SK-N-SH treated with all-trans-retinoic acid at 6 μM for 48 hours (cell line): ENCODE data around the gene RTN4R.

Experiments used
- ATAC-seq: fragments of 200-7000 bp; cut with Tn5 transposase; 3 replicates; pipeline ENCODE4 v1.9.1; 2020; ENCODE audit warnings: mild to moderate bottlenecking, moderate library complexity
- ARNTL ChIP-seq: fragments of 450-650 bp; formaldehyde crosslinking; IDR thresholded peaks from 2 replicates; pipeline ENCODE4 v1.5.0; 2020; ENCODE audit warnings: low read depth, mild to moderate bottlenecking, moderate library complexity, borderline replicate concordance
- BACH2 ChIP-seq: fragments of 250-450 bp; sonication (Bioruptor Pico); IDR thresholded peaks from 2 replicates; pipeline ENCODE4 v1.9.0; 2021; ENCODE audit warnings: mild to moderate bottlenecking, borderline replicate concordance
- CREB5 ChIP-seq: fragments of 250-450 bp; sonication (Bioruptor Pico); IDR thresholded peaks from 2 replicates; pipeline ENCODE4 v1.5.1; 2020; ENCODE audit warnings: low read depth, mild to moderate bottlenecking, moderate library complexity
- CSDC2 ChIP-seq: fragments of 250-450 bp; sonication (Bioruptor Pico); IDR thresholded peaks from 2 replicates; pipeline ENCODE4 v1.5.0; 2020; ENCODE audit warnings: mild to moderate bottlenecking, moderate library complexity
- CSRNP3 ChIP-seq: fragments of 250-450 bp; sonication (Bioruptor Pico); IDR thresholded peaks from 2 replicates; pipeline ENCODE4 v1.5.1; 2021; ENCODE audit warnings: mild to moderate bottlenecking, moderate library complexity
- ESRRG ChIP-seq: fragments of 250-450 bp; sonication (Bioruptor Pico); IDR thresholded peaks from 2 replicates; pipeline ENCODE4 v1.6.1; 2021; ENCODE audit warnings: mild to moderate bottlenecking
- OSR1 ChIP-seq: fragments of 250-450 bp; sonication (Bioruptor Pico); IDR thresholded peaks from 2 replicates; pipeline ENCODE4 v1.8.0; 2022; ENCODE audit warnings: moderate library complexity, mild to moderate bottlenecking, inconsistent platforms
- PATZ1 ChIP-seq: fragments of 250-450 bp; sonication (Bioruptor Pico); IDR thresholded peaks from 2 replicates; pipeline ENCODE4 v1.8.0; 2020; ENCODE audit warnings: mild to moderate bottlenecking, moderate library complexity, borderline replicate concordance
- PPARA ChIP-seq: fragments of 250-450 bp; sonication (Bioruptor Pico); IDR thresholded peaks from 2 replicates; pipeline ENCODE4 v1.5.0; 2020; ENCODE audit warnings: mild to moderate bottlenecking, borderline replicate concordance
- RARB ChIP-seq: fragments of 250-450 bp; sonication (Bioruptor Pico); IDR thresholded peaks from 2 replicates; pipeline ENCODE4 v1.8.0; 2021; ENCODE audit warnings: mild to moderate bottlenecking, moderate library complexity
- SNAI2 ChIP-seq: fragments of 250-450 bp; sonication (Bioruptor Pico); IDR thresholded peaks from 2 replicates; pipeline ENCODE4 v1.5.0; 2020; ENCODE audit warnings: mild to moderate bottlenecking, moderate library complexity
- TCF4 ChIP-seq: fragments of 250-450 bp; sonication (Bioruptor Pico); IDR thresholded peaks from 2 replicates; pipeline ENCODE4 v1.8.0; 2021; ENCODE audit warnings: mild to moderate bottlenecking, moderate library complexity, borderline replicate concordance
- TOX ChIP-seq: fragments of 250-450 bp; sonication (Bioruptor Pico); IDR thresholded peaks from 2 replicates; pipeline ENCODE4 v1.8.0; 2021; ENCODE audit warnings: mild to moderate bottlenecking, moderate library complexity, borderline replicate concordance
- ZC3H10 ChIP-seq: fragments of 250-450 bp; sonication (Bioruptor Pico); IDR thresholded peaks from 2 replicates; pipeline ENCODE4 v1.5.1; 2021; ENCODE audit warnings: mild to moderate bottlenecking, moderate library complexity
- ZFP3 ChIP-seq: fragments of 250-450 bp; sonication (Bioruptor Pico); IDR thresholded peaks from 2 replicates; pipeline ENCODE4 v1.5.0; 2020; ENCODE audit warnings: mild to moderate bottlenecking, moderate library complexity
- ZFP30 ChIP-seq: fragments of 450-650 bp; formaldehyde crosslinking; IDR thresholded peaks from 2 replicates; pipeline ENCODE4 v1.5.0; 2022; ENCODE audit warnings: mild to moderate bottlenecking, moderate library complexity
- ZNF565 ChIP-seq: fragments of 450-650 bp; formaldehyde crosslinking; conservative IDR thresholded peaks from 2 replicates; pipeline ENCODE4 v1.5.0; 2020; ENCODE audit warnings: low read depth, mild to moderate bottlenecking, moderate library complexity
- ZNF8 ChIP-seq: fragments of 450-650 bp; formaldehyde crosslinking; IDR thresholded peaks from 2 replicates; pipeline ENCODE4 v1.5.0; 2020; ENCODE audit warnings: mild to moderate bottlenecking, moderate library complexity
- TF ChIP-seq, protein P1 (sequence below): fragments of 250-450 bp; sonication (Bioruptor Pico); IDR thresholded peaks from 2 replicates; pipeline ENCODE4 v1.8.0; 2021; ENCODE audit warnings: low read depth, mild to moderate bottlenecking, moderate library complexity, borderline replicate concordance
- TF ChIP-seq, protein P2 (sequence below): fragments of 250-450 bp; sonication (Bioruptor Pico); IDR thresholded peaks from 2 replicates; pipeline ENCODE4 v1.5.0; 2020; ENCODE audit warnings: mild to moderate bottlenecking, moderate library complexity

RTN4R gene

GRCh38 chr22:20260071-20260765 lies 7.9 kb downstream of the RTN4R start:
- no peak for ATAC-seq
- TF ChIP-seq PATZ1 (CRISPR knock-in tag) (no peak), BACH2 (CRISPR knock-in tag) (no peak), SNAI2 (CRISPR knock-in tag) (no peak), CSRNP3 (CRISPR knock-in tag) (no peak), ZFP3 (CRISPR knock-in tag) (no peak), ZC3H10 (CRISPR knock-in tag) (no peak), PPARA (CRISPR knock-in tag) (no peak), ARNTL (CRISPR knock-in tag) (no peak)
- TF ChIP-seq, protein P1, sequence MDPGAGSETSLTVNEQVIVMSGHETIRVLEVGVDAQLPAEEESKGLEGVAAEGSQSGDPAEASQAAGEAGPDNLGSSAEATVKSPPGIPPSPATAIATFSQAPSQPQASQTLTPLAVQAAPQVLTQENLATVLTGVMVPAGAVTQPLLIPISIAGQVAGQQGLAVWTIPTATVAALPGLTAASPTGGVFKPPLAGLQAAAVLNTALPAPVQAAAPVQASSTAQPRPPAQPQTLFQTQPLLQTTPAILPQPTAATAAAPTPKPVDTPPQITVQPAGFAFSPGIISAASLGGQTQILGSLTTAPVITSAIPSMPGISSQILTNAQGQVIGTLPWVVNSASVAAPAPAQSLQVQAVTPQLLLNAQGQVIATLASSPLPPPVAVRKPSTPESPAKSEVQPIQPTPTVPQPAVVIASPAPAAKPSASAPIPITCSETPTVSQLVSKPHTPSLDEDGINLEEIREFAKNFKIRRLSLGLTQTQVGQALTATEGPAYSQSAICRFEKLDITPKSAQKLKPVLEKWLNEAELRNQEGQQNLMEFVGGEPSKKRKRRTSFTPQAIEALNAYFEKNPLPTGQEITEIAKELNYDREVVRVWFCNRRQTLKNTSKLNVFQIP = no peak

- TF ChIP-seq ESRRG (CRISPR knock-in tag) = no peak
- TF ChIP-seq, protein P2, sequence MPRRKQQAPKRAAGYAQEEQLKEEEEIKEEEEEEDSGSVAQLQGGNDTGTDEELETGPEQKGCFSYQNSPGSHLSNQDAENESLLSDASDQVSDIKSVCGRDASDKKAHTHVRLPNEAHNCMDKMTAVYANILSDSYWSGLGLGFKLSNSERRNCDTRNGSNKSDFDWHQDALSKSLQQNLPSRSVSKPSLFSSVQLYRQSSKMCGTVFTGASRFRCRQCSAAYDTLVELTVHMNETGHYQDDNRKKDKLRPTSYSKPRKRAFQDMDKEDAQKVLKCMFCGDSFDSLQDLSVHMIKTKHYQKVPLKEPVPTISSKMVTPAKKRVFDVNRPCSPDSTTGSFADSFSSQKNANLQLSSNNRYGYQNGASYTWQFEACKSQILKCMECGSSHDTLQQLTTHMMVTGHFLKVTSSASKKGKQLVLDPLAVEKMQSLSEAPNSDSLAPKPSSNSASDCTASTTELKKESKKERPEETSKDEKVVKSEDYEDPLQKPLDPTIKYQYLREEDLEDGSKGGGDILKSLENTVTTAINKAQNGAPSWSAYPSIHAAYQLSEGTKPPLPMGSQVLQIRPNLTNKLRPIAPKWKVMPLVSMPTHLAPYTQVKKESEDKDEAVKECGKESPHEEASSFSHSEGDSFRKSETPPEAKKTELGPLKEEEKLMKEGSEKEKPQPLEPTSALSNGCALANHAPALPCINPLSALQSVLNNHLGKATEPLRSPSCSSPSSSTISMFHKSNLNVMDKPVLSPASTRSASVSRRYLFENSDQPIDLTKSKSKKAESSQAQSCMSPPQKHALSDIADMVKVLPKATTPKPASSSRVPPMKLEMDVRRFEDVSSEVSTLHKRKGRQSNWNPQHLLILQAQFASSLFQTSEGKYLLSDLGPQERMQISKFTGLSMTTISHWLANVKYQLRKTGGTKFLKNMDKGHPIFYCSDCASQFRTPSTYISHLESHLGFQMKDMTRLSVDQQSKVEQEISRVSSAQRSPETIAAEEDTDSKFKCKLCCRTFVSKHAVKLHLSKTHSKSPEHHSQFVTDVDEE (CRISPR knock-in tag) = no peak
- no peak for ATAC-seq
These were observed 8.8 kb downstream of the RTN4R start for GRCh38 chr22:20259327-20259688.

GRCh38 chr22:20258584-20259326 lies 9.4 kb downstream of the RTN4R start:
- ATAC-seq = no peak

More at GRCh38 chr22:20258584-20259326, 9.4 kb downstream of the RTN4R start:
- TF ChIP-seq, protein P2 (CRISPR knock-in tag) = no peak
- TF ChIP-seq ZFP30 = no peak
- no peak for TF ChIP-seq ZNF565 (CRISPR knock-in tag)
- TF ChIP-seq, protein P1 = no peak
- TF ChIP-seq PATZ1 (CRISPR knock-in tag) = no peak
- TF ChIP-seq TOX (CRISPR knock-in tag) = no peak
- TF ChIP-seq CREB5 (CRISPR knock-in tag) = no peak
- TF ChIP-seq ZC3H10 (CRISPR knock-in tag) = no peak
- no peak for TF ChIP-seq RARB (CRISPR knock-in tag)
- TF ChIP-seq BACH2 (CRISPR knock-in tag) = no peak
- TF ChIP-seq CSDC2 (CRISPR knock-in tag) = no peak
- TF ChIP-seq ZNF8 (CRISPR knock-in tag) = no peak
- TF ChIP-seq OSR1 (CRISPR knock-in tag) = no peak
- no peak for TF ChIP-seq TCF4 (CRISPR knock-in tag)
- TF ChIP-seq, all 23 proteins: peak for 0
